GM21529 (cell line): ENCODE results near the gene PP2D1.
"Not testable (repeated sequence)": the region's sequence is repeated elsewhere in the genome, so short reads cannot be mapped to it uniquely, and the experiment has no call there.

ENCODE experiments used
- ATAC-seq: cut with Tn5 transposase; IDR thresholded peaks from one replicate; pipeline ENCODE4 v1.9.1; 2021; ENCODE audit not compliant: unreplicated experiment

Gene PP2D1

GRCh38 chr3:20040548-20041196 is 28.6 kb upstream of the PP2D1 start:
- peak; percentile 43 for ATAC-seq

DNA sequence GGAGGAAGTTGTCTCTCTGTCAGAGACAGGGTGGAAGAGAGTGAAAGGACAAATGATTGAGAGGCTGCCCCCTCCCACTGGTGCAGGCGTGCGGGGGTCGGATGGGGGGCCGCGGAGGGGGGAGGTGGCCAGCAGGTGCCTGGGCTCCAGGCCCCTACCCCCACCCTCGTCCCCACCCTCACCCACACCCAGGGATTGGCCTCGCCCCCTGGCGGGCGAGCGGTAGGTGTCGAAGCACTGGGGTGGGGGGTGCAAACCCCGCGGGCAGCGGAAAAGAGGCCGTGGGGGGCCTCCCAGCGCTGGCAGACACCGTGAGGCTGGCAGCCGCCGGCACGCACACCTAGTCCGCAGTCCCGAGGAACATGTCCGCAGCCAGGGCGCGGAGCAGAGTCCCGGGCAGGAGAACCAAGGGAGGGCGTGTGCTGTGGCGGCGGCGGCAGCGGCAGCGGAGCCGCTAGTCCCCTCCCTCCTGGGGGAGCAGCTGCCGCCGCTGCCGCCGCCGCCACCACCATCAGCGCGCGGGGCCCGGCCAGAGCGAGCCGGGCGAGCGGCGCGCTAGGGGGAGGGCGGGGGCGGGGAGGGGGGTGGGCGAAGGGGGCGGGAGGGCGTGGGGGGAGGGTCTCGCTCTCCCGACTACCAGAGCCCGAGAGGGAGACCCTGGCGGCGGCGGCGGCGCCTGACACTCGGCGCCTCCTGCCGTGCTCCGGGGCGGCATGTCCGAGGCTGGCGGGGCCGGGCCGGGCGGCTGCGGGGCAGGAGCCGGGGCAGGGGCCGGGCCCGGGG is 27.9 kb upstream of the PP2D1 start, which contains the start of gene KAT2B:
TSS of gene KAT2B (plus strand) at position 682 of the 783 bp plus-strand sequence. CDS start at position 714, 32 bp downstream.
- peak; percentile 49 for ATAC-seq

- no peak for ATAC-seq
These were observed 27.4 kb upstream of the PP2D1 start for GRCh38 chr3:20039466-20039764.

DNA sequence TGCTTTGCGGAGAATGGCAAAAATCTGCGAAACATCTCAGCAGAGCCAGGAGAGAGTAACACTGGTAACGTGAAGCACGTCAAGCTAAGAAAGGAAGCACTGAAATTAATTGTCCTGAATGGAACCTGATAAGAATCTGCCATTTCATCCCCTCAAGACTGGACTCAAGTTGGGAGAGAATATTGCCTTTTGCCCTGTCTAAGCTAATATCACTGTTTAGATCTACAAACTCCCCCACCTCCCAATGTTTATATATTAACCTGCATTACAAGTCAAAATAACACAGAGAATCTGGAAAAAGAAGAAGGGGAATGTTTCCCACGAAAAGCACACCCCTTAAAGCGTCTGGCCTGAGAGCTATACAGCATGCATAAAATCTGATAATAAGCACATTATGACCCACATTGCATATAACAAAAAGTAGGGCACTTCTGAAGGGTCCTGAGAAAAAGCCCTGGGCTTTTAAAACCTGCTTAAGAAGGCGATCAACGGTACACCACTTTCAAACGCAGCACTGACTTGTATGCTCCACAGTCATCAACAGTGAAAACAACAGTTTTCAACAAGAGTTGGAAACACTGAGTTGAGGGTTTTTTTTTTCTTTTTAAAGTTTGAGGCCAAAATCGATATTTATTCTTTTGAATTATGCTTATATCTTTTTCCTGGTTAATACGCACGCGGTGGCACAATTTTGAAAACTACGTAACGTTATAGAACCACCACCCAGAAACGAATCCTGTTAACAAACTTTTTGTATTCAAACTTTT is 26.8 kb upstream of the PP2D1 start:
- no peak for ATAC-seq

- ATAC-seq, result no peak
These were observed 25.4 kb upstream of the PP2D1 start for GRCh38 chr3:20037255-20037996.

- ATAC-seq, result no peak
These were observed 23.0 kb upstream of the PP2D1 start for GRCh38 chr3:20035019-20035418.

DNA sequence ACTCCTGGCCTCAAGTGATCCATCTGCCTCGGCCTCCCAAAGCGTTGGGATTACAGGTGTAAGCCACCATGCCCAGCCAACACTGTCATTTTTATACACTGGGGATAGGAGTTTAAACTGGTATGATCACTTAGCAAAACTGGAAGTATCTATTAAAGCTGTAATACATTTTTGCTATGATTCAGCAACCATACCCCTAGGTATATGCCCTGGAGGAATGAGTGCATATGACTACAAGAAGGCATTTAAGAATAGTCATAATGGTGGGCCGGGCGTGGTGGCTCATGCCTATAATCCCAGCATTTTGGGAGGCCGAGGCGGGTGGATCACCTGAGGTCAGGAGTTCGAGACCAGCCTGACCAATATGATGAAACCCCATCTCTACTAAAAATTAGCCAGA is 19.9 kb upstream of the PP2D1 start:
- ATAC-seq, result not testable (repeated sequence)

DNA sequence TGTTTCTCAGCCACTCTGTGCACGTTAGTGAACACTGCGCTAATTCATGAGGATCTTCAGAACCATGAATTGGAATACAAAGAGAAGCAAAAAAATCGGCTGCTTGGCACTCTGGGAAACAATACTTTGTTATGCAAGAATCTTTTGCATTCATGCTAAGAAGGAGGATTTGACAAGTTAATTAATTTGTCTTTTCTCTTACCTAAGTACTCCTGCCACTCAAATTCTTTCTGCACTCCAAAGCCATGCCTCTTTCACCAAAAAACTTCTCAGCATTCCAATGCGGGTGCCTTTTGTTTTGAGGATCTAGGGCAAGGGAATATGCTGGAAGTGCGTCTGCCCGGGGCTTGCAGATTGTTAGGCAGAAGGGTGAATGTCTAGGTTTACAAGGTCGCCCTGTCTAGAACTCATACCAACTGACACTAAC is 16.9 kb upstream of the PP2D1 start:
- ATAC-seq, result no peak

GRCh38 chr3:20027136-20027535 is 15.1 kb upstream of the PP2D1 start:
- ATAC-seq, result no peak

- no peak for ATAC-seq
These were observed 11.8 kb upstream of the PP2D1 start for GRCh38 chr3:20023623-20024405.

DNA sequence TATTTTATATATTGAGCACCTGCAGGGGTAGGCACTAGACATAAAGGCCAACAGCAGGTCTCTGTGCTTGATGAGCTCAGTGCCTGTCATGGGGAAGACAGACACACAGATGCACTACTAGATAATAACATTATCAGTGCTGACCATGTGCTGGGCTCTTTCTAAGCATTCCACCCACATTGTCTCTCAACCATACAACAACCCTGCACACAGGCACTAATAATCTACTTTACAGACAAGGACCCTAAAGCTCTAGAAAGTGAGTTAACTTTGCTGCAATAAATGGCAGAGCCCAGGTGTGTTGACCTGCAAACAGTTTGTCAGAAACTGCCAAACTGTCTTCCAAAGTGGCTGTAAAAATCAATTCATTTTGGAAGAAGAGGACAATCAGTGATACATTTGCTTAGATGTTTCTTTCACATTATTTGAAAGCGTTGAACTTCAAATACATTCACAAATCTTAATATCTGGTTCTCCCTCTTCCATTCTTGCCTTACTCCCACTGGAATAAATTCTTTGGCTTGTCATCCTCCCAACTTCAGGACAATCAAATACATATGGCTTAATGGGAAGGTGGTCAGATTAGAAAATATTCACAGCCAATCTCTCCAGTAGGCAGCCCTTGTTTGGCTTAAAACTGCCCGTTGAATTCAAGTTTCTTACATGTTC is 11.0 kb upstream of the PP2D1 start:
- no peak for ATAC-seq

- ATAC-seq, result not testable (repeated sequence)
These were observed 4.0 kb upstream of the PP2D1 start for GRCh38 chr3:20016076-20016475.

- no peak for ATAC-seq
These were observed 3.5 kb upstream of the PP2D1 start for GRCh38 chr3:20015525-20015924.

DNA sequence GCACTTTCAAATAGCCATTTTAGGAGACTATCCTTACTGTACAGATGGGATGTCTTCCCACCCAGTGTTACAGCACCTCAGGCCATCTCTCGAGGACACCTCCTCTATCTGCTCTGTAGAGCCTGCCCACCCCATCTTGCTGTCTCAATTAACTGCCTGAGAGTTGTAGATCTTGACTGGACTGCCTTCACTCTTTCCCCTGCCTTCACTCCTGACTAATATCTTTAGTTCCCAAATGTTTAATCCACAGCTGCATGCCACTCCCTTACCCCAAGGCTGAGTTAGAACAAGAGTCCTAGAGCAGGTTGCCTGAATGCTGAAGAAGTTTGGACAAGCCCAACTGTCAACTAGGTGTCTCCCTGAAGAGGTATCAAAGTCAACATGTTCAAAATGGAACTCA is 1.3 kb upstream of the PP2D1 start:
- no peak for ATAC-seq

GRCh38 chr3:20008646-20009045 is 3.4 kb downstream of the PP2D1 start:
- ATAC-seq, result no peak

- no peak for ATAC-seq
These were observed 4.1 kb downstream of the PP2D1 start for GRCh38 chr3:20007960-20008359.

DNA sequence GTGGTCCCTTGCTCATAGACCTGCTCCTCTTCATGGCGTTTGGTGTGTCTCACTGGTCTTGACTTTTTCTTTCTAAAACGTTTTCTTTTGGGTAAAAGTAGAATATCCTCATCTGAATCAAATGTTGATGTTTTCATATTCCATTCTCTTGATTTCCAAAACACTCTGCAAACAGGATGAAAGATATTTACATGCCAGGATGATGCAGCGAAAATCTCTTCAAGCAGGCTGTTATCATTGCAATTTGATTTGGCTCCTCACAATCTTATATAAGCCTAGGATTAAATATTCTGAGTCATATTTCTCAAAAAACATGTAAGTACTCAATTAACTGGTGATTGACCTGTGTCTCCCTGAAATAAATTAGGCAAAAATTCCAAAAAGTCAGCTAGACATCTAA is 10.1 kb downstream of the PP2D1 start:
- no peak for ATAC-seq

- no peak for ATAC-seq
These were observed 14.6 kb downstream of the PP2D1 start for GRCh38 chr3:19997502-19997901.

DNA sequence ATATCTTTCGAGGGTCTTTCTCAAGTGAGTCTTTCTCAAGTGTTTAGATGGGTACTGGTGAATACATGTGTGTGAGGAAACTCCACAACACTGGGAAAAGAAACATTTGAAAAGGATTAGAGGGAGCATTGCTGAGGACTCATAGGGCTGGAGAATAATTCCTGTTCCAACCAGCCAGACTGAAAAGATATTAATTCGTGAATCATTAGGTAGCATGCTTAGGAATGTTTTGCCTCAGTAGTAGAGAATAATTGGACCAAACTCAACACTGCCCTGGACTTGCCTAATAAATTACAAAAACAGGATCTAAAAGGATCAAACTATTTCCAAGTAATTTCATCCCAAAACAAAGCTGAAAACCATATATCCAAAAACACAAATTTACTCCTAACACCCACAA is 17.3 kb downstream of the PP2D1 start:
- no peak for ATAC-seq

GRCh38 chr3:19988904-19989303 is 23.2 kb downstream of the PP2D1 start:
- not testable (repeated sequence) for ATAC-seq
